Neuronal stem cell (in vitro differentiated cells): ENCODE data around the gene ATRN.

Source experiments
- DNase-seq: peaks from one replicate; pipeline ENCODE4 v3.0.0-alpha.2; 2013; ENCODE audit warnings: low spot score
- H2AFZ ChIP-seq: one replicate; pipeline ENCODE4 v1.6.1; 2013; ENCODE audit warnings: mild to moderate bottlenecking, low read length, inconsistent platforms
- H2AK5ac ChIP-seq: 2 replicates; pipeline ENCODE4 v1.6.1; 2013; ENCODE audit warnings: low read depth, mild to moderate bottlenecking, inconsistent platforms, low read length, moderate library complexity, mixed read lengths
- H2BK120ac ChIP-seq: 2 replicates; pipeline ENCODE4 v1.6.1; 2013; ENCODE audit warnings: low read depth, mild to moderate bottlenecking, inconsistent platforms, low read length, moderate library complexity, mixed read lengths
- H2BK12ac ChIP-seq: one replicate; pipeline ENCODE4 v1.6.1; 2013; ENCODE audit warnings: low read length, inconsistent platforms
- H2BK15ac ChIP-seq: 2 replicates; pipeline ENCODE4 v1.6.1; 2013; ENCODE audit warnings: mild to moderate bottlenecking, low read length, inconsistent platforms, mixed read lengths
- H2BK5ac ChIP-seq: one replicate; pipeline ENCODE4 v1.6.1; 2013; ENCODE audit warnings: inconsistent platforms, mild to moderate bottlenecking, low read length, moderate library complexity
- H3K14ac ChIP-seq: one replicate; pipeline ENCODE4 v1.6.1; 2013; ENCODE audit warnings: low read length, inconsistent platforms
- H3K18ac ChIP-seq: 2 replicates; pipeline ENCODE4 v1.6.1; 2013; ENCODE audit warnings: low read length, inconsistent platforms
- H3K23ac ChIP-seq: 2 replicates; pipeline ENCODE4 v1.6.1; 2013; ENCODE audit warnings: low read depth, mild to moderate bottlenecking, mixed read lengths, low read length, inconsistent platforms; ENCODE audit not compliant: poor library complexity
- H3K27ac ChIP-seq: replicated peaks from 3 replicates; pipeline ENCODE4 v1.5.1; 2013; ENCODE audit warnings: low read length, inconsistent platforms
- H3K27me3 ChIP-seq, 3 experiments: 2 replicates each; pipeline ENCODE4 v1.6.1; 2013; ENCODE audit warnings: low read length in 3 of 3, mild to moderate bottlenecking in 2 of 3, inconsistent platforms in 1 of 3, low read depth in 1 of 3, mixed read lengths in 1 of 3, moderate library complexity in 1 of 3; ENCODE audit not compliant: control insufficient read depth in 3 of 3, insufficient read depth in 3 of 3
- H3K36me3 ChIP-seq, 2 donors: replicated peaks in 1 of 2; 2 replicates each; pipeline ENCODE4 v1.6.1; 2013; ENCODE audit warnings: low read length in 2 of 2; ENCODE audit not compliant: control insufficient read depth in 2 of 2, insufficient read depth in 2 of 2
- H3K4ac ChIP-seq: 2 replicates; pipeline ENCODE4 v1.6.1; 2013; ENCODE audit warnings: inconsistent platforms, mild to moderate bottlenecking, low read length, moderate library complexity
- H3K4me1 ChIP-seq, 2 donors: 1 replicate in 1 of 2; 2 replicates in 1 of 2; pipeline ENCODE4 v1.6.1; 2013; ENCODE audit warnings: low read length in 2 of 2, low read depth in 1 of 2; ENCODE audit not compliant: control insufficient read depth in 2 of 2, insufficient read depth in 1 of 2
- H3K4me2 ChIP-seq: one replicate; pipeline ENCODE4 v1.6.1; 2013; ENCODE audit warnings: mild to moderate bottlenecking, low read length, inconsistent platforms; ENCODE audit not compliant: insufficient read depth, poor library complexity, severe bottlenecking
- H3K4me3 ChIP-seq, 2 donors: 2 replicates each; pipeline ENCODE4 v1.5.1; 2013; ENCODE audit warnings: low read length in 2 of 2, mild to moderate bottlenecking in 2 of 2, inconsistent platforms in 1 of 2, moderate library complexity in 1 of 2
- H3K79me1 ChIP-seq: one replicate; pipeline ENCODE4 v1.6.1; 2013; ENCODE audit warnings: low read depth, mild to moderate bottlenecking, inconsistent platforms, low read length, moderate library complexity
- H3K9ac ChIP-seq: one replicate; pipeline ENCODE4 v1.6.1; 2013; ENCODE audit warnings: mild to moderate bottlenecking, low read depth, low read length, inconsistent platforms; ENCODE audit not compliant: poor library complexity
- H3K9me3 ChIP-seq, 2 donors: replicated peaks in 1 of 2; 2 replicates each; pipeline versions ENCODE3 to v1.6.1; 2013; ENCODE audit warnings: low read length in 2 of 2, mild to moderate bottlenecking in 2 of 2, inconsistent platforms in 1 of 2, low read depth in 1 of 2, mixed read lengths in 1 of 2, moderate library complexity in 1 of 2; ENCODE audit not compliant: control insufficient read depth in 2 of 2, insufficient read depth in 1 of 2
- H4K8ac ChIP-seq: one replicate; pipeline ENCODE4 v1.6.1; 2013; ENCODE audit warnings: low read depth, mild to moderate bottlenecking, inconsistent platforms, low read length, moderate library complexity
- H4K91ac ChIP-seq: one replicate; pipeline ENCODE4 v1.6.1; 2013; ENCODE audit warnings: low read length, low read depth, mild to moderate bottlenecking, inconsistent platforms; ENCODE audit not compliant: poor library complexity
- WGBS, 2 donors: extraction: QIAGEN DNeasy Blood & Tissue Kit; methylation state at CpG; one replicate each; pipeline ENCODE4 v1.1.7; 2013; ENCODE audit warnings: missing lambda C conversion rate in 2 of 2, mixed read lengths in 1 of 2; ENCODE audit not compliant: insufficient read length in 2 of 2, insufficient replicate concordance in 1 of 2; ENCODE audit errors: extremely low coverage in 2 of 2; 5-methylcytosine and 5-hydroxymethylcytosine counted together

Gene ATRN

GRCh38 chr20:3635346-3635745 lies 164.5 kb downstream of the ATRN start:
- no peak overlapping the region for H3K4me3 ChIP-seq
- H3K9ac ChIP-seq, result no peak overlapping the region
- H3K36me3 ChIP-seq, result peaks cover 0 to 6% of the 10 kb centered on the region in 2 donors
- H4K91ac ChIP-seq, result no peak overlapping the region
- no CpG with 5 or more reads among the region's 1 CpG for WGBS, 2 donors
- no peak overlapping the region for H2BK15ac ChIP-seq
- H3K23ac ChIP-seq, result no peak overlapping the region
- H3K4me2 ChIP-seq, result no peak overlapping the region
- no peak overlapping the region for H2BK12ac ChIP-seq
- no peak for DNase-seq
- no peak overlapping the region for H2AK5ac ChIP-seq
- H2BK5ac ChIP-seq, result no peak overlapping the region
- H3K27me3 ChIP-seq, result no peaks in the 10 kb centered on the region
- no peak overlapping the region for H3K27ac ChIP-seq
- H3K4me1 ChIP-seq, result no peaks in the 10 kb centered on the region
- H4K8ac ChIP-seq, result no peak overlapping the region
- no peak overlapping the region for H2AFZ ChIP-seq
- no peaks in the 10 kb centered on the region for H3K79me1 ChIP-seq
- H3K18ac ChIP-seq, result no peak overlapping the region
- no peak overlapping the region for H3K4ac ChIP-seq
- no peak overlapping the region for H3K14ac ChIP-seq
- H3K9me3 ChIP-seq, result peaks cover 0 to under 1% of the 10 kb centered on the region in 2 donors
- no peak overlapping the region for H2BK120ac ChIP-seq

GRCh38 chr20:3640259-3640658 lies 169.4 kb downstream of the ATRN start:
- no CpG with 5 or more reads among the region's 3 CpGs for WGBS, 2 donors
- Histone ChIP-seq H4K91ac (no peak overlapping the region), H3K14ac (no peak overlapping the region), H2BK5ac (no peak overlapping the region), H3K27ac (no peak overlapping the region), H2AFZ (no peak overlapping the region), H3K4me1 (no peaks in the 10 kb centered on the region), H2BK120ac (no peak overlapping the region), H2BK12ac (no peak overlapping the region), H3K9me3 (peaks cover 0 to 7% of the 10 kb centered on the region in 2 donors), H3K4me3 (no peak overlapping the region), H4K8ac (no peak overlapping the region), H3K18ac (no peak overlapping the region), H2BK15ac (no peak overlapping the region), H3K27me3 (no peaks in the 10 kb centered on the region), H3K23ac (no peak overlapping the region), H3K36me3 (peaks cover 2 to 12% of the 10 kb centered on the region in 2 donors), H3K4me2 (no peak overlapping the region), H3K79me1 (no peaks in the 10 kb centered on the region), H2AK5ac (no peak overlapping the region), H3K4ac (no peak overlapping the region), H3K9ac (no peak overlapping the region)
- DNase-seq, result no peak

- no peak overlapping the region for H3K23ac ChIP-seq
- no peak overlapping the region for H2BK12ac ChIP-seq
- H3K18ac ChIP-seq, result no peak overlapping the region
- H3K27me3 ChIP-seq, result no peaks in the 10 kb centered on the region
- H4K8ac ChIP-seq, result no peak overlapping the region
- H3K9me3 ChIP-seq, result peaks cover 0 to 6% of the 10 kb centered on the region in 2 donors
- no peak overlapping the region for H4K91ac ChIP-seq
- H2AK5ac ChIP-seq, result no peak overlapping the region
- no peak overlapping the region for H3K4ac ChIP-seq
- WGBS, 2 donors, result no CpG with 5 or more reads among the region's 20 CpGs
- no peak overlapping the region for H2AFZ ChIP-seq
- H3K14ac ChIP-seq, result no peak overlapping the region
- peaks cover 0 to 2% of the 10 kb centered on the region in 2 donors for H3K4me1 ChIP-seq
- no peak overlapping the region for H3K27ac ChIP-seq
- H3K79me1 ChIP-seq, result no peaks in the 10 kb centered on the region
- H2BK120ac ChIP-seq, result no peak overlapping the region
- peaks cover 2 to 21% of the 10 kb centered on the region in 2 donors for H3K36me3 ChIP-seq
- H3K9ac ChIP-seq, result no peak overlapping the region
- no peak overlapping the region for H2BK15ac ChIP-seq
- DNase-seq, result no peak
- H2BK5ac ChIP-seq, result no peak overlapping the region
- H3K4me2 ChIP-seq, result no peak overlapping the region
- H3K4me3 ChIP-seq, result no peak overlapping the region
Observed at GRCh38 chr20:3645309-3646066, 174.7 kb downstream of the ATRN start.

DNA sequence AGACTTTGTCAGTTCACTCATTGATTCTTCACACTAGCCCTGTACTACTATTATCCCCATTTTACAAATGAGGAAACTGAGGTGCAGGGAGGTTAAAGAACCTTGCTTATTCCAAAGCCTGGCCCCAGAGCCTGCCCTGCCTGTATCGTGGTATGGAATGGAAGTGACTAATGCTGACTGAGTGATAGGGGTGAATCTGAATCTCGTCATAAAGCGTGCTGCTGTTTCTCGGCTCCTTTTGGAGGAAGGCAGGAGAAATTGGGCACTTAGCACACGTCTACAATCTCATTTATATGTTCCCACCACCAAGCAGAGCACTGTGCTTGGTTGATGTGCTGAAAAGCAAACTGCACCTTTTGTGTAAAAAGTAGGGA lies 175.2 kb downstream of the ATRN start:
- Histone ChIP-seq H3K18ac (no peak overlapping the region), H2AFZ (no peak overlapping the region), H3K14ac (no peak overlapping the region), H3K4me2 (no peak overlapping the region), H3K4me1 (peaks cover 0 to 2% of the 10 kb centered on the region in 2 donors), H2BK120ac (no peak overlapping the region), H2BK5ac (no peak overlapping the region), H3K9ac (no peak overlapping the region), H2BK12ac (no peak overlapping the region), H4K91ac (no peak overlapping the region), H3K4me3 (no peak overlapping the region), H3K79me1 (no peaks in the 10 kb centered on the region), H3K36me3 (peaks cover 2 to 21% of the 10 kb centered on the region in 2 donors), H2BK15ac (no peak overlapping the region), H3K9me3 (peaks cover 0 to 1% of the 10 kb centered on the region in 2 donors), H2AK5ac (no peak overlapping the region), H4K8ac (no peak overlapping the region), H3K27ac (no peak overlapping the region), H3K4ac (no peak overlapping the region), H3K27me3 (no peaks in the 10 kb centered on the region), H3K23ac (no peak overlapping the region)
- no CpG with 5 or more reads among the region's 5 CpGs for WGBS, 2 donors
- no peak for DNase-seq
